ENCODE measurements around the gene RERE. TPM values are rescaled to one million over a fixed set of nuclear protein-coding genes. Genes with fewer than 3 reads are reported as not detected.

The RERE gene
- total and polyA plus RNA-seq, 12 donors, result 46.5 to 163 (median 139) TPM

DNA sequence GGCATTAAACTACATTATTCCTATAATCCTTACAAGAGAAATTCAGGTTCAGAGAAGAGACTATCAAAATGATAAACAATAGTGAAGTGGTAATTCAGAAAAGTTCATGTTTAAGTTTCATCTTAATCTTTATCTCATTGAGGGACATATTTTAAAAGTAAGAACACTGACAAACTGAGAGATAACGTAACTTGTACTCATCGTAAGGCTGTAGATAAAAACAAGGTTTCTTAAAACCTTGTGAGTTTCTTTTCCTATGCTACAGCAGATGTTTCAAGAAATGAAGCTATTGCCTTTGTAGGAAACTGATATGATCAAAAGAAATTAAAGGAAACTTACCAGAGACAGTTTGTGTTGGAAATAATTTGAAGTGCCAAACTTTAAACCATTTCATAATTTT, 65.0 kb downstream of the RERE start:
- ATAC-seq, result no peak
- Histone ChIP-seq H3K36me3 (no peaks in the 10 kb centered on the region), H3K4me1 (peaks cover 0 to 32% (median 6%) of the 10 kb centered on the region in 9 donors), H3K4me3 (no peak overlapping the region), H3K27ac (no peak overlapping the region), H3K27me3 (no peaks in the 10 kb centered on the region), H3K9me3 (no peaks in the 10 kb centered on the region)
- no peak for DNase-seq
- TF ChIP-seq, protein P1, sequence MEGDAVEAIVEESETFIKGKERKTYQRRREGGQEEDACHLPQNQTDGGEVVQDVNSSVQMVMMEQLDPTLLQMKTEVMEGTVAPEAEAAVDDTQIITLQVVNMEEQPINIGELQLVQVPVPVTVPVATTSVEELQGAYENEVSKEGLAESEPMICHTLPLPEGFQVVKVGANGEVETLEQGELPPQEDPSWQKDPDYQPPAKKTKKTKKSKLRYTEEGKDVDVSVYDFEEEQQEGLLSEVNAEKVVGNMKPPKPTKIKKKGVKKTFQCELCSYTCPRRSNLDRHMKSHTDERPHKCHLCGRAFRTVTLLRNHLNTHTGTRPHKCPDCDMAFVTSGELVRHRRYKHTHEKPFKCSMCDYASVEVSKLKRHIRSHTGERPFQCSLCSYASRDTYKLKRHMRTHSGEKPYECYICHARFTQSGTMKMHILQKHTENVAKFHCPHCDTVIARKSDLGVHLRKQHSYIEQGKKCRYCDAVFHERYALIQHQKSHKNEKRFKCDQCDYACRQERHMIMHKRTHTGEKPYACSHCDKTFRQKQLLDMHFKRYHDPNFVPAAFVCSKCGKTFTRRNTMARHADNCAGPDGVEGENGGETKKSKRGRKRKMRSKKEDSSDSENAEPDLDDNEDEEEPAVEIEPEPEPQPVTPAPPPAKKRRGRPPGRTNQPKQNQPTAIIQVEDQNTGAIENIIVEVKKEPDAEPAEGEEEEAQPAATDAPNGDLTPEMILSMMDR (IDR thresholded peaks at IDR 0.05), result no peak
- intact Hi-C loops (cut with DNase I), result loop anchor here in 1 of 10 donors (10.0 kb wide), 1 partner anchor 92 kb away; no protein-coding TSS in a partner anchor
- 66 to 76% methylated on average over 2 of the region's 2 CpGs for WGBS, 2 donors

DNA sequence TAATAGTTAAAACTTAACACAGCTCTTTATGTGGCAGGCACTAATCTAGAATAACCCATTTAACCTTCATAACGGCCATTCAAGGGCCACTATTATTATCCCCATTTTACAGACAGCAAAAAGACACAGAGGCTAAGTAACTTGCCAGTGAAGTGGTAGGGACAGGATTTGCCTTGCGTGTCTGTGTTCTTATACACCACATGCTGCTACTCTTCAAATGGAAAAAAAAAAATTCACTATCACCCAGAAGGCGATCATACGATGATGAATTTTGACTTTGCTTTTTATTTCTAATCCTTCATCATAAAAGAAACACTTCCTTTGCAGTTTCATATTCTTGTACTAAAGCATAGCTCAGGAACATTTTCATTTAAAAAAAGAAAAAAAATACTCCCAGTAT, 65.5 kb downstream of the RERE start:
- peaks cover 0 to 32% (median 6%) of the 10 kb centered on the region in 9 donors for H3K4me1 ChIP-seq
- no peaks in the 10 kb centered on the region for H3K27me3 ChIP-seq
- no peak overlapping the region for H3K4me3 ChIP-seq
- no peaks in the 10 kb centered on the region for H3K36me3 ChIP-seq
- no peak overlapping the region for H3K27ac ChIP-seq
- DNase-seq, result no peak
- no peaks in the 10 kb centered on the region for H3K9me3 ChIP-seq
- intact Hi-C loops (cut with DNase I), result loop anchor here in 1 of 10 donors (10.0 kb wide), 1 partner anchor 93 kb away; no protein-coding TSS in a partner anchor
- WGBS, 2 donors, result 85 to 91% methylated on average over 4 of the region's 4 CpGs
- ATAC-seq, result no peak
- TF ChIP-seq, protein P1 (IDR thresholded peaks at IDR 0.05), result no peak

DNA sequence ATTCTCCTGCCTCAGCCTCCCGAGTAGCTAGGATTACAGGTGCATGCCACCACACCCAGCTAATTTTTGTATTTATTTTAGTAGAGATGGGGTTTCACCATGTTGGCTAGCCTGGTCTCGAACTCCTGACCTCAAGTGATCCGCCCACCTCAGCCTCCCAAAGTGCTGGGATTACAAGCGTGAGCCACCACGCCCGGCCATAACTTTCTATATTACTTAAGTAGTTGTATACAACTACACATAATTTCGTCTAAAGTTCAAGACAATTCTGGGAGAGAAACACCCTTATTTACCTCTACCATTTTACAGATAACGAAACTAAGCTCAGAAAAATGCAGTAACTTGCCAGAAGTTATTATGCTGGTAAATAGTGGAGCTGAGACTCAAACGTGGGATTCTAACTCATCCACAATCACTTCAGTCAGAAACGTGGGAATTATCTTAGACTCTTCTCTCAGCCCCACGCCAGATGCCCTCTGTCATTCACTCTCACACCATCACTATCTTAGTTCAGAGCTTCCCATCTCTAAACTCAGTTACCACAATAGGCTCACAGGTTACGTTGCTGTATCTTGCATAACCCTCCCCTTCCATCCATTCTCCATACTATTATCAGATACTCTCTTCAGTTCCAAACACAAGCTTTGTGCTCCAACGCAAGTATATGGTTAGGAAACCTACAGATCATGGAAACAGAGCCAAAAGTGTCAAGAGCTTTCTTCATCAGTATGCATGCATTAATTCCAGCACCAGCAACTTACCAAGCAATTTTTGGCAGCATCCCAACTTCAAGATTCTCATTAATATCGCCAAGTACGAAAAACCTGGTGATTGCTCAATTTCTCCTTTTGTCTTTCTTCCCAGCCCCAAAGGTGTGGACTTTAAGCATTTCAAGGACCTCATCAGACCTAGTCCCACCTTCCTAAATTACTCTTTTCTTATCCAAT, 69.3 kb downstream of the RERE start:
- DNase-seq, result no peak

DNA sequence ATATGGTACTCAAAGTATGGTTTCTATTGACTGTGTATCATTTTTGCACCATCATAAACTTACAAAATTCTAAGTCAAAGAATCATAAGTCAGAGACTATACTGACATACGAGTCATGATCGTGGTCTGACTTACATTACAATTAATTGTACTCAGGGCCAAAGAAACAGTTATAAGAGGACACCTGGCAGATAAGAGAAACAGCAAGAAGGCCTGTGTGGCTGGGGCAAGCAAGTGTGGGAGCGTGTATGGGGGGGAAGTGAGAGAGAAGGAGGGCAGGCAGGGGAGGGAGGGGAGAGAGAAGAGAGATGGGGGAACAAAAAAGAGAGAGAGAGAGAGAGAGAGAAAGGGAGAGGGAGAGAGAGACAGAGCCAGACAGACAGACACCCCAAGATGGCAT, 70.9 kb downstream of the RERE start:
- 79 to 86% methylated on average over 3 of the region's 3 CpGs for WGBS, 2 donors
- H3K36me3 ChIP-seq, result no peaks in the 10 kb centered on the region

More for the DNA sequence above, 69.3 kb downstream of the RERE start:
- H3K27ac ChIP-seq, result no peak overlapping the region
- TF ChIP-seq, protein P1 (IDR thresholded peaks at IDR 0.05), result no peak
- no peaks in the 10 kb centered on the region for H3K27me3 ChIP-seq
- no peak for ATAC-seq
- no peaks in the 10 kb centered on the region for H3K36me3 ChIP-seq
- H3K9me3 ChIP-seq, result no peaks in the 10 kb centered on the region
- WGBS, 2 donors, result 84 to 88% methylated on average over 15 of the region's 15 CpGs
- H3K4me3 ChIP-seq, result no peak overlapping the region
- H3K4me1 ChIP-seq, result peaks cover 0 to 9% (median 3%) of the 10 kb centered on the region in 9 donors
- intact Hi-C loops (cut with DNase I), result no loop called here

More for the DNA sequence above, 70.9 kb downstream of the RERE start:
- no peaks in the 10 kb centered on the region for H3K27me3 ChIP-seq
- no peak overlapping the region for H3K27ac ChIP-seq
- intact Hi-C loops (cut with DNase I), result no loop called here
- DNase-seq, result no peak
- H3K4me1 ChIP-seq, result no peaks in the 10 kb centered on the region
- H3K9me3 ChIP-seq, result no peaks in the 10 kb centered on the region
- no peak overlapping the region for H3K4me3 ChIP-seq
- no peak for ATAC-seq
- TF ChIP-seq, protein P1 (IDR thresholded peaks at IDR 0.05), result no peak
